Measurements from ENCODE around the gene DAAM2.

DAAM2 gene

GRCh38 chr6:39804466-39805065 lies 12.4 kb downstream of the DAAM2 start:
- intact Hi-C loops (cut with DNase I; ENCODE audit: low total_unique reads), result loop anchor here (5.0 kb wide), 1 partner anchor 83 kb away; no protein-coding TSS in a partner anchor
- Histone ChIP-seq H3K9me3 (no peaks in the 10 kb centered on the region), H3K27me3 (no peaks in the 10 kb centered on the region), H3K4me1 (peaks cover 3 to 91% (median 59%) of the 10 kb centered on the region in 4 donors), H3K36me3 (no peaks in the 10 kb centered on the region), H3K27ac (peak overlapping the region in 1 of 2 donors; percentile 25), H3K4me3 (no peak overlapping the region)
- no peak for DNase-seq
- no peak for TF ChIP-seq CTCF (IDR thresholded peaks at IDR 0.05)

DNA sequence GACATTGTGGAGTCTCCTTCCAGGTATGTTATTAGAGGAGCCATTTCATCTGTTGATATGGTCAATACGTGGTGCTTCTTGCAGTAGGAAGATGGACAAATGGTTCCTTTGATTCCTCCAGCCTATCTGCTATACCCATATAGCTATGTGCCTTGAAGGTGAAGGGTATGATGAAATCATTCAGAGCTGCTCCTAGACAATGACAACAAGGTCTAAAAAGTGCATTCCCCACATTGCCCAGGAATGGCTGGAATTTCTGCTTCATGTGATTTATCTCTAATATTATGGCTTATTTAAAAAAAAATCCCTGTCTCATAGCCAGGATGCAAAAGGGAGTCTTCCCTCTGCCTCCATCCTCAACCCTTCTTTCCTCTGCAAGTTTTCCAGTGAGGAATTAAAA lies 14.1 kb downstream of the DAAM2 start:
- Histone ChIP-seq H3K4me3 (no peak overlapping the region), H3K27me3 (no peaks in the 10 kb centered on the region), H3K4me1 (peaks cover under 1 to 93% (median 59%) of the 10 kb centered on the region in 4 donors), H3K27ac (no peak overlapping the region), H3K36me3 (no peaks in the 10 kb centered on the region), H3K9me3 (no peaks in the 10 kb centered on the region)
- intact Hi-C loops (cut with DNase I; ENCODE audit: low total_unique reads), result loop anchor here (5.0 kb wide), 1 partner anchor 81 kb away; no protein-coding TSS in a partner anchor
- no peak for DNase-seq
- no peak for TF ChIP-seq CTCF (IDR thresholded peaks at IDR 0.05)

- TF ChIP-seq CTCF (IDR thresholded peaks at IDR 0.05), result no peak
- peak overlapping the region; percentile 60 to 72 for H3K27ac ChIP-seq
Measured at GRCh38 chr6:39808346-39808745, 16.2 kb downstream of the DAAM2 start.

GRCh38 chr6:39808964-39809363 lies 16.8 kb downstream of the DAAM2 start:
- intact Hi-C loops (cut with DNase I; ENCODE audit: low total_unique reads), result loop anchor here (5.0 kb wide), 1 partner anchor 78 kb away; no protein-coding TSS in a partner anchor
- Histone ChIP-seq H3K27me3 (no peaks in the 10 kb centered on the region), H3K9me3 (no peaks in the 10 kb centered on the region), H3K4me1 (peaks cover 0 to 93% (median 66%) of the 10 kb centered on the region in 4 donors), H3K4me3 (no peak overlapping the region), H3K36me3 (no peaks in the 10 kb centered on the region), H3K27ac (peak overlapping the region; percentile 60 to 72)
- DNase-seq, result peak in 1 of 2 donors; percentile 85
- no peak for TF ChIP-seq CTCF (IDR thresholded peaks at IDR 0.05)

More at GRCh38 chr6:39808346-39808745, 16.2 kb downstream of the DAAM2 start:
- peaks cover 0 to 93% (median 66%) of the 10 kb centered on the region in 4 donors for H3K4me1 ChIP-seq
- no peaks in the 10 kb centered on the region for H3K27me3 ChIP-seq
- intact Hi-C loops (cut with DNase I; ENCODE audit: low total_unique reads), result loop anchor here (5.0 kb wide), 1 partner anchor 79 kb away; no protein-coding TSS in a partner anchor
- H3K36me3 ChIP-seq, result no peaks in the 10 kb centered on the region
- no peaks in the 10 kb centered on the region for H3K9me3 ChIP-seq
- DNase-seq, result no peak
- H3K4me3 ChIP-seq, result no peak overlapping the region

GRCh38 chr6:39811835-39812345 lies 19.7 kb downstream of the DAAM2 start:
- H3K4me3 ChIP-seq, result no peak overlapping the region
- TF ChIP-seq CTCF (IDR thresholded peaks at IDR 0.05), result no peak
- intact Hi-C loops (cut with DNase I; ENCODE audit: low total_unique reads), result no loop called here
- H3K27ac ChIP-seq, result peak overlapping the region; percentile 69 to 72
- peaks cover 0 to 87% (median 56%) of the 10 kb centered on the region in 4 donors for H3K4me1 ChIP-seq
- no peaks in the 10 kb centered on the region for H3K9me3 ChIP-seq
- no peak for DNase-seq
- no peaks in the 10 kb centered on the region for H3K36me3 ChIP-seq
- H3K27me3 ChIP-seq, result no peaks in the 10 kb centered on the region

Data from tibial artery (tissue), 4 donors.